AG09319 (cell line): Measurements from ENCODE around the gene EEF1E1.

ENCODE experiments used
- DNase-seq: peaks from one replicate; pipeline ENCODE4 v3.0.0-alpha.2; 2010; ENCODE audit warnings: low read depth; ENCODE audit errors: extremely low read depth
- TF ChIP-seq, protein P1 (sequence below): IDR thresholded peaks from 2 replicates; pipeline ENCODE4 v1.5.1; 2011; ENCODE audit warnings: low read depth, mild to moderate bottlenecking, inconsistent platforms, low read length, moderate library complexity

Gene EEF1E1

DNA sequence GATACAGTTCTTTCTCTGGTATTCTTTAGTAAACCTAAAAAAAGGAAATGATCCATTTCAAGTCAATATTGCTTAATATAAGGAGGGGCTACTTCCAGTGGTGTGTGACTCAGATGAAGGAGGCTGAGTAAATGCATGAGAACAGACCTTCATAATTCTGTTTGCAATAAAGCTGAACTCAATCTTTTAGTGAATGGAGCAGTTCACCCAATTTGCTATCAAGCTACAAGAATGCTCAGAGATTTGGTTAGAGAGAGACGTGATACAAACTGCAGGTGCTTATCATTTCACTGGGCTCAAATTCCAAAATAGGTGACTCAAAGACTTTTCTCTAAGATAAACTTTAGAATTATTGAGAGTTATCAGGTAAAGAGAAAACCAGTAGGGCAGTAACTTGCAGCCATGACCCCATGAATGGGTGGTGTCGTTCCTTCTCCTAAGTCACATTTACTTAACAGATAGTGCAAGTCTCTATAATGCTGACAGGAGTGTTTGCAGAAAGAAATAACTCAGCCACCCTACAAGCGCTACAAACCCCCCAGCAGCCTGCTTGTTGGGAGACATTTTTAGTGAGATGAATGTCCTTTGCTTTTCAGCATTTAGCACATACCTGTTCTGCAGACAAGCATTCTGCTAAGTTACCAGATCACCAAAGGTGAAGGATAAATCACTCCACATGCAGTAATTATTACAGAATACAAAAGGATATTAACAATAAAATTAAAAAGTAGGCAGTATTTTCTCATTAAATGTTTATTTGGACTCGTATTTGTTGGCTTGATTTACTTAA, 21.8 kb downstream of the EEF1E1 start:
- TF ChIP-seq, protein P1, sequence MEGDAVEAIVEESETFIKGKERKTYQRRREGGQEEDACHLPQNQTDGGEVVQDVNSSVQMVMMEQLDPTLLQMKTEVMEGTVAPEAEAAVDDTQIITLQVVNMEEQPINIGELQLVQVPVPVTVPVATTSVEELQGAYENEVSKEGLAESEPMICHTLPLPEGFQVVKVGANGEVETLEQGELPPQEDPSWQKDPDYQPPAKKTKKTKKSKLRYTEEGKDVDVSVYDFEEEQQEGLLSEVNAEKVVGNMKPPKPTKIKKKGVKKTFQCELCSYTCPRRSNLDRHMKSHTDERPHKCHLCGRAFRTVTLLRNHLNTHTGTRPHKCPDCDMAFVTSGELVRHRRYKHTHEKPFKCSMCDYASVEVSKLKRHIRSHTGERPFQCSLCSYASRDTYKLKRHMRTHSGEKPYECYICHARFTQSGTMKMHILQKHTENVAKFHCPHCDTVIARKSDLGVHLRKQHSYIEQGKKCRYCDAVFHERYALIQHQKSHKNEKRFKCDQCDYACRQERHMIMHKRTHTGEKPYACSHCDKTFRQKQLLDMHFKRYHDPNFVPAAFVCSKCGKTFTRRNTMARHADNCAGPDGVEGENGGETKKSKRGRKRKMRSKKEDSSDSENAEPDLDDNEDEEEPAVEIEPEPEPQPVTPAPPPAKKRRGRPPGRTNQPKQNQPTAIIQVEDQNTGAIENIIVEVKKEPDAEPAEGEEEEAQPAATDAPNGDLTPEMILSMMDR = no peak
- no peak for DNase-seq

DNA sequence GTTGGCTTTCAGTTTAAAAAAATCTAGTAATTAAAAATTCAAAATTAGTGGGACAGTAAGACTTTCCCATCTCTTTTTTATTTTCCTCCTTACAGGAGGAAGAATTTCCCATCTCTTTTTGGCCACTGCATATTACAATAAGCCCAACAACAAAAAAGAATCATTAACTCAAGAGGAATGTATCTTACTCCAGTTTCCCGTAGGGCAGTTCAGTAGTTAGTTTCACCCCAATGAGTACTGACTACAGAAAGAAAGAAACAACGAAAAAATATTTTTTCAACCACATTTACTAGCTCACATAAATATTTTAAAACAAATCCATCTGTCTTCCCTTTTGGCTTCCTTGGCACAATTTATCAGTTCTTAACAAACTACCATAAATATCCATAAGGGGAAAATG, 23.2 kb downstream of the EEF1E1 start:
- TF ChIP-seq, protein P1 = no peak

DNA sequence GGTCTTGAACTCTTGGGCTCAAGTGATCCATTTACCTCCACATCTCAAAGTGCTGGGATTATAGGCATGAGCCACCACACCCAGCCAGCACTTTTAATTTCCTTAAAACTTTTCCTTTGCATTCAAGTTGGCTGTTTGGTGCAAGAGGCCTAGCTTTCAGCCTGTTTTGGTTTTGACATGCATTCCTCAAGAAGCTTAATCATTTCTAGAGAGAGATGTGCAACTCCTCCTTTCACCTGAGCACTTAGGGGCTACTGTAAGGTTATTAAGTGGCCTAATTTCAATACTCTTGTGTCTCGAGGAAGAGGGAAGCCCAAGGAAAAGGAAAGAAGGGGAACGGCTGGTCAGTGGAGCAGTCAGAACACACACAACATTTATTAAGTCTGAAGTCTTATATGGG, 24.4 kb downstream of the EEF1E1 start:
- TF ChIP-seq, protein P1 = no peak
- no peak for DNase-seq

More for the DNA sequence above, 23.2 kb downstream of the EEF1E1 start:
- no peak for DNase-seq

DNA sequence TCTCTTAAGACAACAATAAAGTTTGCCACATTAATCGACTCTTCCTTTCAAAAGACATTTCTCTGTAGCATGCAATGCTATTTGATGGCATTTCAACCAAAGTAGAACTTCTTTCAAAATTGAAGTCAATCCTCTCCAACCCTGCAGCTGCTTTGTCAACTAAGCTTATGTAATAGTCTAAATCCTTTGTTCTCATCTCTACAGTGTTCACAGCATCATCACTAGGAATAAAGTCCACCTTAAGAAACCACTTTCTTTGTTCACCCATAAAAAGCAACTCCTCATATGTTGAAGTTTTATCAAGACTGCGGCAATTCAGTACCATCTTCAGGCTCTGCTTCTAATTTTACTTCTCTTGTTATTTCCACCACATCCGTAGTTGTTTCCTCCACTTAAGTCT, 26.6 kb downstream of the EEF1E1 start:
- TF ChIP-seq, protein P1 = no peak

DNA sequence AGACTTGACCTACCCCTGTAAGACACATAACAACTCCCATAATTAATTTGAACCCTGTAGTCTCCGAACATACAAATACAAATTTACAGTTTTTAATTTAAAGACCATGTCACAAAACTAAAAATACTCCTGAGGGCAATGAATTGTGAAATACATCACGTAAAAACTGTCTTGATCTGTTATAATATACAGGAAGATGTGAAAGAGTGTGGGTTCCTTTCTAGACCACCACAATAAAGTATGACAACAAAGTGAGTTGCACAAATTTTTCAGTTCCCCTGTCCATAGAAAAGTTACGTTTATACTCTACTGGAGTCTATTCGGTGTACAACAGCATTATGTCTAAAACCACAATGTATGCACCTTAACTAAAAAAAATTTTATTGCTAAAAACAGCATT, 27.2 kb downstream of the EEF1E1 start:
- DNase-seq = no peak
- TF ChIP-seq, protein P1 = no peak

More for the DNA sequence above, 26.6 kb downstream of the EEF1E1 start:
- DNase-seq = no peak

DNA sequence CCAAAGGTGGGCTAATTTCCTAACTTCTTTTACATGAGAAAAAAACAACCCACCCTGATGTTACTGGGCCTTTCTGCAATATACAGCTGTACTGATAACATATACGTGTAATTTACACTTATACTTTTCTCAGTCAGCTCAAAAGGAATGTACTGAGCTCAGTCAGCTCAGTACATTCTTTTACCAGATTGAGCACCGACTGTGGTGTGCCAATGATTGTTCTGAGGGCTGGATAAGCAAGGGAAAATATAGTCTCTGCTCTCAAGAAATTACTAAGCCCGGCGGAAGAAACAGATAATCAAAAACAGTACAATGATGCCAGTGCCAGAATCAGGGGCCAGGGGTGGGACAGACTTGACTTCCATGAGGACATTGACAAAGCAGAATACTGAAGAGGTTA, 28.1 kb downstream of the EEF1E1 start:
- DNase-seq = no peak
- TF ChIP-seq, protein P1 = no peak

DNA sequence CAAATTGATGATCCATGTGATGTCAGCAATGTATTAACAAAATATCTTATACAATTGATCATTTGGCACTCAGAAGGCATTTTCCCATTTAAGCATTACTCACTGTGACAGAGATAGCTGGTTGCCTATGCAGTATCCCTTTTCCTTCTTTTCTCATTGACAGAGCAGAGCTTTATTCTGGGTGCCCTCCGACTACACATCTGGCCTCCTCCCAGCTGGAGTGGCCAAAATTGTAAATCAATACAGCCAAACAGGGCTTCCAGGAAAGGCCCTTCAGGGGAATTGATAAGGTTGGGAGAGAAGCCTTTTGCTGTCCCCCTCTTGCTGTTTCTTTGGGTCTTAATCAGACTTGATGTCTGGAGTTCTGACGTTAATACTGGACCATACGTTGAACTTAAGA, 28.6 kb downstream of the EEF1E1 start:
- TF ChIP-seq, protein P1 = no peak
- DNase-seq = no peak
